ENCODE results near the gene LIPA.

DNA sequence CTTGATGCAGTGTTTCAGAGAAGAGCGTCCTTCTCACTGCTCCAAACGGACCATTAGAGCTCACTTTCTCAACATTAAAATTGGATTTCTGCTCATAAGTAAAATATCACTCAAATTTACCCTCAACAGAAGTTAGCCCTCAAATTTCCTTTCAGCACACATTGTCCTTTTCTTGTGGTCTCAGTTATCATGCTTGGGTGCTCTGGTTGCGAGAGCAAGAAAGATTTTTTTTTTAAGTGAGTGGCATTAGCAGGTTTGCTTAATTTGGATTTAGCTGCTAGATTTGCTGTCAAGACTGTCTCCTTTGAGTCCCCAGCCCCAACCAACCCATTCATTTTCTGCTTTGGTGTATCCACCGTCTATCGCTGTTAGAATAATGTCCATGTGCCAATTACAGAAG lies 41.9 kb downstream of the LIPA start:
- TF ChIP-seq POLR2A (IDR thresholded peaks at IDR 0.05; ENCODE audit: low read length), result no peak
- no peak for TF ChIP-seq GATA1 (IDR thresholded peaks at IDR 0.05; ENCODE audit: low read depth, low read length)
